Activated naive CD8-positive, alpha-beta T cell treated with anti-CD3 and anti-CD28 coated beads, Interleukin-2, amount 50 U/mL, for 24 hours (primary cell): ENCODE data around the gene SHISA7.

Experiments used
- ATAC-seq: fragments of 150-1000 bp; cut with Tn5 transposase; one replicate; pipeline ENCODE4 v1.10.0; 2021
- DNase-seq: peaks from one replicate; pipeline ENCODE4 v3.0.0; 2021
- H3K27ac Mint-ChIP-seq: one replicate; pipeline ENCODE4 v1.8.0; 2021; ENCODE audit warnings: mild to moderate bottlenecking, mixed read lengths
- H3K27me3 Mint-ChIP-seq: one replicate; pipeline ENCODE4 v1.8.0; 2021; ENCODE audit warnings: mixed read lengths
- H3K36me3 Mint-ChIP-seq: one replicate; pipeline ENCODE4 v1.8.0; 2021; ENCODE audit warnings: low read depth, mixed read lengths
- H3K4me1 Mint-ChIP-seq: one replicate; pipeline ENCODE4 v1.8.0; 2021; ENCODE audit warnings: mixed read lengths
- H3K4me3 Mint-ChIP-seq: one replicate; pipeline ENCODE4 v1.8.0; 2021; ENCODE audit warnings: mild to moderate bottlenecking, moderate library complexity, mixed read lengths
- H3K9me3 Mint-ChIP-seq: one replicate; pipeline ENCODE4 v1.8.0; 2021; ENCODE audit warnings: mixed read lengths

Gene SHISA7

GRCh38 chr19:55390461-55390880, 52.6 kb downstream of the SHISA7 start:
- no peaks in the 10 kb centered on the region for H3K9me3 Mint-ChIP-seq
- peaks cover 2% of the 10 kb centered on the region for H3K27me3 Mint-ChIP-seq
- DNase-seq (no peak), ATAC-seq (no peak)
- H3K4me1 Mint-ChIP-seq = peaks cover 39% of the 10 kb centered on the region
- peak overlapping the region; percentile 52 for H3K27ac Mint-ChIP-seq
- peaks cover 48% of the 10 kb centered on the region for H3K36me3 Mint-ChIP-seq
- peak overlapping the region; percentile 37 for H3K4me3 Mint-ChIP-seq

GRCh38 chr19:55389386-55390317, 53.4 kb downstream of the SHISA7 start:
- Mint-ChIP-seq H3K27me3 (peaks cover 2% of the 10 kb centered on the region), H3K27ac (peak overlapping the region; percentile 99), H3K4me1 (peaks cover 42% of the 10 kb centered on the region), H3K36me3 (peaks cover 48% of the 10 kb centered on the region), H3K4me3 (peak overlapping the region; percentile 51), H3K9me3 (no peaks in the 10 kb centered on the region)
- no peak for ATAC-seq
- DNase-seq = no peak

- peak overlapping the region; percentile 97 for H3K4me3 Mint-ChIP-seq
- no peaks in the 10 kb centered on the region for H3K9me3 Mint-ChIP-seq
- ATAC-seq = no peak
- H3K27ac Mint-ChIP-seq = peak overlapping the region; percentile 99
- H3K27me3 Mint-ChIP-seq = peaks cover 2% of the 10 kb centered on the region
- H3K36me3 Mint-ChIP-seq = peaks cover 48% of the 10 kb centered on the region
- H3K4me1 Mint-ChIP-seq = peaks cover 49% of the 10 kb centered on the region
- DNase-seq = no peak
Observed at GRCh38 chr19:55387736-55388497, 55.2 kb downstream of the SHISA7 start.

GRCh38 chr19:55386493-55386971, 56.6 kb downstream of the SHISA7 start:
- H3K9me3 Mint-ChIP-seq = no peaks in the 10 kb centered on the region
- peaks cover 61% of the 10 kb centered on the region for H3K4me1 Mint-ChIP-seq
- DNase-seq = no peak
- H3K36me3 Mint-ChIP-seq = peaks cover 49% of the 10 kb centered on the region
- H3K27me3 Mint-ChIP-seq = peaks cover 2% of the 10 kb centered on the region
- peak overlapping the region; percentile 97 for H3K4me3 Mint-ChIP-seq
- no peak for ATAC-seq
- peak overlapping the region; percentile 99 for H3K27ac Mint-ChIP-seq

- H3K4me1 Mint-ChIP-seq = peaks cover 61% of the 10 kb centered on the region
- H3K27me3 Mint-ChIP-seq = peaks cover 2% of the 10 kb centered on the region
- DNase-seq = peak; percentile 98
- peaks cover 50% of the 10 kb centered on the region for H3K36me3 Mint-ChIP-seq
- no peaks in the 10 kb centered on the region for H3K9me3 Mint-ChIP-seq
- peak; percentile 60 for ATAC-seq
- peak within 1 kb of the TSS; percentile 99 for H3K27ac Mint-ChIP-seq
- H3K4me3 Mint-ChIP-seq = peak within 1 kb of the TSS; percentile 97
Observed at GRCh38 chr19:55385724-55386492, 57.2 kb downstream of the SHISA7 start, which contains the start of gene RPL28. Gene RPL28 (plus strand): TSS chr19:55385932. CDS start chr19:55386358, 426 bp downstream.

- Mint-ChIP-seq H3K4me1 (peaks cover 58% of the 10 kb centered on the region), H3K36me3 (peaks cover 46% of the 10 kb centered on the region), H3K27ac (peak overlapping the region; percentile 99), H3K9me3 (no peaks in the 10 kb centered on the region), H3K4me3 (peak overlapping the region; percentile 97), H3K27me3 (peaks cover 2% of the 10 kb centered on the region)
- DNase-seq = peak; percentile 96
- ATAC-seq = peak; percentile 75
Observed at GRCh38 chr19:55384920-55385723, 58.0 kb downstream of the SHISA7 start.

GRCh38 chr19:55384131-55384919, 58.8 kb downstream of the SHISA7 start, which contains the start of gene TMEM238:
Gene TMEM238 (minus strand): TSS chr19:55384292. CDS start chr19:55384259, 33 bp downstream.
- Mint-ChIP-seq H3K27me3 (peaks cover 2% of the 10 kb centered on the region), H3K4me3 (peak within 1 kb of the TSS; percentile 97), H3K9me3 (no peaks in the 10 kb centered on the region), H3K36me3 (peaks cover 39% of the 10 kb centered on the region), H3K4me1 (peaks cover 50% of the 10 kb centered on the region), H3K27ac (peak within 1 kb of the TSS; percentile 99)
- DNase-seq (peak; percentile 58), ATAC-seq (peak; percentile 9)

- H3K4me1 Mint-ChIP-seq = peaks cover 43% of the 10 kb centered on the region
- DNase-seq (peak; percentile 63), ATAC-seq (peak; percentile 7)
- H3K4me3 Mint-ChIP-seq = peak overlapping the region; percentile 85
- peak overlapping the region; percentile 92 for H3K27ac Mint-ChIP-seq
- H3K9me3 Mint-ChIP-seq = no peaks in the 10 kb centered on the region
- peaks cover 34% of the 10 kb centered on the region for H3K36me3 Mint-ChIP-seq
- H3K27me3 Mint-ChIP-seq = peaks cover 2% of the 10 kb centered on the region
Observed at GRCh38 chr19:55383279-55384130, 59.6 kb downstream of the SHISA7 start.

GRCh38 chr19:55382522-55383054, 60.5 kb downstream of the SHISA7 start:
- Mint-ChIP-seq H3K4me3 (peak overlapping the region; percentile 85), H3K27me3 (peaks cover 2% of the 10 kb centered on the region), H3K9me3 (no peaks in the 10 kb centered on the region), H3K27ac (peak overlapping the region; percentile 92), H3K36me3 (peaks cover 24% of the 10 kb centered on the region), H3K4me1 (peaks cover 36% of the 10 kb centered on the region)
- ATAC-seq (no peak), DNase-seq (no peak)

- Mint-ChIP-seq H3K4me1 (peaks cover 30% of the 10 kb centered on the region), H3K9me3 (no peaks in the 10 kb centered on the region), H3K4me3 (peak overlapping the region; percentile 85), H3K27me3 (peaks cover 2% of the 10 kb centered on the region), H3K36me3 (peaks cover 19% of the 10 kb centered on the region), H3K27ac (no peak overlapping the region)
- DNase-seq = no peak
- no peak for ATAC-seq
Observed at GRCh38 chr19:55382013-55382412, 61.1 kb downstream of the SHISA7 start.

GRCh38 chr19:55379174-55379573, 63.9 kb downstream of the SHISA7 start:
- no peaks in the 10 kb centered on the region for H3K9me3 Mint-ChIP-seq
- peaks cover 4% of the 10 kb centered on the region for H3K36me3 Mint-ChIP-seq
- H3K4me3 Mint-ChIP-seq = no peak overlapping the region
- DNase-seq (no peak), ATAC-seq (no peak)
- H3K27ac Mint-ChIP-seq = no peak overlapping the region
- peaks cover 17% of the 10 kb centered on the region for H3K4me1 Mint-ChIP-seq
- H3K27me3 Mint-ChIP-seq = peaks cover 5% of the 10 kb centered on the region
